Measurements from ENCODE around the gene CDYL.

The CDYL gene

GRCh38 chr6:4814987-4815386 lies 38.8 kb downstream of the CDYL start:
- Histone ChIP-seq H3K4me3 (ENCODE audit: low read depth in 1 of 2, low read length in 1 of 2) (no peak overlapping the region), H3K27ac (no peak overlapping the region), H3K9me3 (no peaks in the 10 kb centered on the region), H3K36me3 (no peaks in the 10 kb centered on the region), H3K27me3 (no peaks in the 10 kb centered on the region), H3K4me1 (ENCODE audit: control insufficient read depth in 1 of 2, insufficient read depth in 1 of 2, low read depth in 1 of 2, low read length in 1 of 2) (peaks cover 10 to 11% of the 10 kb centered on the region in 2 experiments)
- TF ChIP-seq, protein P1, sequence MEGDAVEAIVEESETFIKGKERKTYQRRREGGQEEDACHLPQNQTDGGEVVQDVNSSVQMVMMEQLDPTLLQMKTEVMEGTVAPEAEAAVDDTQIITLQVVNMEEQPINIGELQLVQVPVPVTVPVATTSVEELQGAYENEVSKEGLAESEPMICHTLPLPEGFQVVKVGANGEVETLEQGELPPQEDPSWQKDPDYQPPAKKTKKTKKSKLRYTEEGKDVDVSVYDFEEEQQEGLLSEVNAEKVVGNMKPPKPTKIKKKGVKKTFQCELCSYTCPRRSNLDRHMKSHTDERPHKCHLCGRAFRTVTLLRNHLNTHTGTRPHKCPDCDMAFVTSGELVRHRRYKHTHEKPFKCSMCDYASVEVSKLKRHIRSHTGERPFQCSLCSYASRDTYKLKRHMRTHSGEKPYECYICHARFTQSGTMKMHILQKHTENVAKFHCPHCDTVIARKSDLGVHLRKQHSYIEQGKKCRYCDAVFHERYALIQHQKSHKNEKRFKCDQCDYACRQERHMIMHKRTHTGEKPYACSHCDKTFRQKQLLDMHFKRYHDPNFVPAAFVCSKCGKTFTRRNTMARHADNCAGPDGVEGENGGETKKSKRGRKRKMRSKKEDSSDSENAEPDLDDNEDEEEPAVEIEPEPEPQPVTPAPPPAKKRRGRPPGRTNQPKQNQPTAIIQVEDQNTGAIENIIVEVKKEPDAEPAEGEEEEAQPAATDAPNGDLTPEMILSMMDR (IDR thresholded peaks at IDR 0.05) = no peak

- Histone ChIP-seq H3K36me3 (no peaks in the 10 kb centered on the region), H3K4me3 (ENCODE audit: low read depth in 1 of 2, low read length in 1 of 2) (no peak overlapping the region), H3K27ac (no peak overlapping the region), H3K4me1 (ENCODE audit: control insufficient read depth in 1 of 2, insufficient read depth in 1 of 2, low read depth in 1 of 2, low read length in 1 of 2) (peaks cover 10 to 11% of the 10 kb centered on the region in 2 experiments), H3K27me3 (no peaks in the 10 kb centered on the region), H3K9me3 (no peaks in the 10 kb centered on the region)
- TF ChIP-seq, protein P1 (IDR thresholded peaks at IDR 0.05) = no peak
Measured at GRCh38 chr6:4815584-4815983, 39.4 kb downstream of the CDYL start.

- Histone ChIP-seq H3K9me3 (no peaks in the 10 kb centered on the region), H3K4me3 (ENCODE audit: low read depth in 1 of 2, low read length in 1 of 2) (no peak overlapping the region), H3K36me3 (no peaks in the 10 kb centered on the region), H3K27ac (no peak overlapping the region), H3K4me1 (ENCODE audit: control insufficient read depth in 1 of 2, insufficient read depth in 1 of 2, low read depth in 1 of 2, low read length in 1 of 2) (peaks cover 6% of the 10 kb centered on the region in 2 experiments), H3K27me3 (no peaks in the 10 kb centered on the region)
- TF ChIP-seq, protein P1 (IDR thresholded peaks at IDR 0.05) = no peak
Measured at GRCh38 chr6:4816904-4817303, 40.7 kb downstream of the CDYL start.

DNA sequence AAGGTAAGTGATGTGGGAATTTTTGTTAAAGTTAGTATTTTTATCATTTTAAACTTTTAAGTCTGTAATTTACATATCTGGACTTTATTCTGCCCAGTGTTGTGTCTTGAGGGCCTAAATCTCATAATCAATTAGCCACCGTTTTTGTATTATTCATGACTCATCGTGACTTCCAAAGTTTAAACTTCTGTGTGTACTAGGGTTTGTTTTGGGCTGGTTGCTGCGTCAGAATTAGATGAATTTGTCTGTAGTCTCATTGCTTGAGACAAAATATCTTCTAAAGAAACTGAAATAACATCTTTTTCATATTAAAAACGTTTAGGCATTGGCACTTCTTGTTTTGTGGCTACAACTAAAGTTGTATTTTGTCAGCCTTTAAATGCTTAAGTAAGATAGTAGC lies 41.3 kb downstream of the CDYL start:
- H3K4me3 ChIP-seq (ENCODE audit: low read depth in 1 of 2, low read length in 1 of 2) = no peak overlapping the region
- no peaks in the 10 kb centered on the region for H3K4me1 ChIP-seq (ENCODE audit: control insufficient read depth in 1 of 2, insufficient read depth in 1 of 2, low read depth in 1 of 2, low read length in 1 of 2)
- no peaks in the 10 kb centered on the region for H3K9me3 ChIP-seq
- TF ChIP-seq, protein P1 (IDR thresholded peaks at IDR 0.05) = no peak
- H3K36me3 ChIP-seq = no peaks in the 10 kb centered on the region
- no peak overlapping the region for H3K27ac ChIP-seq
- no peaks in the 10 kb centered on the region for H3K27me3 ChIP-seq

- TF ChIP-seq, protein P1 (IDR thresholded peaks at IDR 0.05) = no peak
- Histone ChIP-seq H3K9me3 (no peaks in the 10 kb centered on the region), H3K27ac (no peak overlapping the region), H3K4me1 (ENCODE audit: control insufficient read depth in 1 of 2, insufficient read depth in 1 of 2, low read depth in 1 of 2, low read length in 1 of 2) (no peaks in the 10 kb centered on the region), H3K36me3 (no peaks in the 10 kb centered on the region), H3K4me3 (ENCODE audit: low read depth in 1 of 2, low read length in 1 of 2) (no peak overlapping the region), H3K27me3 (no peaks in the 10 kb centered on the region)
Measured at GRCh38 chr6:4818272-4818938, 42.2 kb downstream of the CDYL start.

All from neutrophil (primary cell).